HG03108 (cell line): ENCODE data around the gene SNAPC4.
A peak's percentile ranks its signal among the peaks of the same experiment; 100 is the strongest.

Experiments used
- ATAC-seq: cut with Tn5 transposase; IDR thresholded peaks from one replicate; pipeline ENCODE4 v1.9.1; 2021; ENCODE audit warnings: moderate library complexity; ENCODE audit not compliant: unreplicated experiment

The SNAPC4 gene

GRCh38 chr9:136372561-136373299, 27.2 kb downstream of the SNAPC4 start:
- no peak for ATAC-seq

DNA sequence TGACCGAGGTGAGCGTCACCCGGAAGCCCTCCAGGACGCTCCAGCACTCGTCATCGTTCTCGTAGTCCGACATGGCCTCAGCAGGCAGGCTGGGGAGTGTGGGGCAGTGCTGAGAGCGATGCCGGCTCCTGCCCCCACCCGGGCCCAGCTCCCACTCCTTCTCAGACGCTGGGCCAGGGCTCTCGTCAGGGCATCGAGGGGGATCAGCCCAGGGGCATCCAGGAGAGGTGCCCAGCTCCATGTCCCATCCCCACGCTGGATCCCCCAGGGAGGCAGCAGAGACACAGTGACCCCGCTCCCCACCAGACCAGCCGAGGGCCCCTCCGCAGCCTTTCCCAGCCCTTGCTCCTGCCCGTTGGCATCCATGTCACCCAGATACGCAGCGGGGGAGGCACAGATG, 28.0 kb downstream of the SNAPC4 start:
- no peak for ATAC-seq

DNA sequence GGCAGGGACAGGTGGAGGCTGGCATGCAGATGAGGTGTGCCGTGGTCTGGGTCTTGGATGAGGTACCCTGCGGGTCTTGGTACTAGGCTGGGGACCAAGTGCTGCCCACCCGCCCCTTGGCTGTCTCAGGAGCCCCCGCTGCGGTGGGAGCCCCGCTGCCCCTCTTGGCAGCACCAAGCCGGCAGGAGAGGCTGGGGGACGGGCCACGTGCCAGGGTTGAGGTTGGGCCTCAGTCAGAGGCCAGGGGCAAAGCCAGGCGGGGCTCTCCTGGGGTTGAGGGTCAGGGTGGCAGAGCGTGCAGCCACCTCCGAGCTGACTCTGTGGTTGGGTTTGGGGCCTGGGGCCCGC, 28.5 kb downstream of the SNAPC4 start:
- no peak for ATAC-seq

DNA sequence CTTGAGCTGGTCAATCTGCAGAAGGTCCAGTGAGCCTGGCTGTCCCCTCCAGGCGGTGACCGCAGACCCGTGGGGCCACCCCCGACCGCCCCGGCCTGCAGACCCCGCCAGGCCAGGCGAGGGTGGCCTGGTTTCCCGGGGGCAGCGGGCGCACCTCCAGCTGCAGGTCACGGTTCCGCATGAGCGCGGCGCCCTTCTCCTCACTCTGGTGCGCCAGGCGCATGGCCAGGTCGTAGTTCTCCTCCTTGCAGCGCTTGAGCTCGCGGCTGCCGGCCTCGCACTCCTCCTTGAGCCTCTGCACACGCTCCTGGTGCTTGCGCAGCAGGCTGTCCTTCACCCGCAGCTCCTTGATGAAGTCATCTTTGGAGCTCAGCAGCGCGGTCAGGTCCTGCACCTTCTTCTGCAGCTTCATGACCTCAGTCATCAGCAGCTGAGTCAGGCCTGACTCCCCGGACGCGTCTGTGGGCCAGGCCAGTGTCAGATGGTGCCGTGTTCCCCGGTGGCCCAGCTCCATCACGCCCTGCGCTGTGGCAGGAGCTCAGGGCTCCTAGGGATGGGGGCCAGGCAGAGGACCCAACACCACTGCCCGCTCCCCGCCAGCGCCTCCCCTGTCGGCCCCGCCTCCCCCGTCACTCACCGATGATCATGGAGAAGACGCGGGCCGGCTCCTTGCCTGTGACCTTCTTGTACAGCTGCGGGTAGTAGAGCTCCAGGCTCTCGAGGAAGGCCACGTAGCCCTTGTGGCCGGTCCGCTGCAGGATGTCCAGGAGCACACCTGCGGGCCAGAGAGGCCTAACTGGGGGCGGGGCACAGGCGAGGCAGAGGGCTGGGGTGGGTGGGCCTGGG, 29.1 kb downstream of the SNAPC4 start:
- ATAC-seq, result no peak

GRCh38 chr9:136370037-136370436, 29.9 kb downstream of the SNAPC4 start:
- ATAC-seq, result no peak

DNA sequence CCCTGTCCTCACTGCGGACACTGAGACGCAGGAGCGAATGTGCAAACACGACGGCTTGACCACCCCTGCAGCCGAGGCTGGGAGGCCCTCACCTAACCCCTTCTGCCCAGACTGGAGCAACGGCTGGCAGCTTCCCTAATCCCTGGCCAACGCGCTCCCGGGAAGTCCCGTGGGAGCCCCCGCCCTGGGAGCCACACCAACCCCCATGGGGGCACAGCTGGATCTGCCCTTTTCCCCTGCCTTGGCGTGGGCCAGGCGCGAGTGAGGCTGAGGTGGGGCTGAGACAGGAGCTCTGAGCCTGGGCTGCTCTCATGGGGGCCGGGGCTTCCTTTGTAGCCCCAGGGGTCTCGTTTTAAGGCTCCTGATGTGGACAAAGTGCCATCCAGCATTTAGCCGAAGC, 31.8 kb downstream of the SNAPC4 start:
- no peak for ATAC-seq

DNA sequence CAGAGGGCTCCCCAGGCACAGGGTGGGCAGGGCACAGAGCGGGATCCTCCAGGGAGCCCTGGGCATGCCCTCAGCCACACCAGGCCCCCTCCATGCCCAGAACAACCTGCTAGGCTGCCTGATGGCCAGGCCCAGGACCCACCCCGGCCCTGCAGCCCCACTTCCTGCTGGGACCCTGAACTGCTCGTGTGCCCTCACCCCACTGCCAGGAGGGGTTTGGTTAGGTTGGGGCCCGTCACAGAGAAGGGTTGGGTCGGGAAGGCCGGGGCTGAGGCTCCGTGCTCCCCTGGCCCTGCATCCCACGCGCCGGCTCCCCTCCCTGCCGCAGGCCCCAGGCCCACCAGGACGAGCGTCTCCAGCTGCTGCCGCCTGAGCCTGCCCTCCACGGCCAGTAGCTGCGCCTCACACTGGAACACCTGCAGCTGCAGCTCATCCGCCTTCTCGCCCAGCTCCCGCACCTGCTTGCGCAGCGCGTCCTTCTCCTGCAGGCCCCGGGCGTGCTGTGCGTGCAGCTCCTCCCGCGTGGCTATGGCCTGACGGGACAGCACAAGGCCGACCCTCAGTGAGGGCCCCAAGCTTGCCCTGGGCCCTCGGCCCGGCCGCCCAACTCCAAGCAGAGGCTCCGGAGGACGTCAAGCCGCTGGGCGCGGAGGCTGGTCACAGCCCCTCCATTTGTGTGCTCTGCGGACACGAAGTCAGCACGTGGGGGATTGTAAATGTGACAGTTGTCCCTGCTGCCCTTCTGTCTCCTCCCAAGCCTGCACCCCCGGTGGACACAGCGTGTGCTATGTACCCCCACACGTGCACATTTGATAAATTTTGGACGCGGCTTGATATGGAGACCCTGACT, 32.4 kb downstream of the SNAPC4 start:
- ATAC-seq, result no peak

DNA sequence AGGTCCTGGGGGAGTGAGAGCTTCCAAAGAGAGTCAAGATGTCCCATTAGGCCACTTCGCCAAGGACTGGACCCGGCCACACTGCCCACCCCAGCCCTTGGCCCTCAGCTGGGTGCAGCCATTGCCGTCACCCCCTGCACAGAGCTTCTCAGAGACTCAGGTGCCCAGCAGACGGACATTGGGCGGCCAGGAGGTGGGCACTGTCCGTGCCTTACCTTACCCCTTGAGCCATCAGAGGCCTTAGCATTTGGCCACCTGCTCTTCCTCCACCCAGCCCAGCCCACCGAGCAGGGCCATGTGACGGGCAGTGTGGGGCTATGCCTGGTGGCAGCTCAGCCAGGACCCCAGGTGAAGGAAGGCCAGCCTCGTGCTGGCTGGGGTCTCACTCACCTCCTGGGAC, 33.1 kb downstream of the SNAPC4 start:
- no peak for ATAC-seq

- ATAC-seq, result no peak
Measured at GRCh38 chr9:136365775-136366222, 34.2 kb downstream of the SNAPC4 start.

- no peak for ATAC-seq
Measured at GRCh38 chr9:136364942-136365774, 34.8 kb downstream of the SNAPC4 start.

DNA sequence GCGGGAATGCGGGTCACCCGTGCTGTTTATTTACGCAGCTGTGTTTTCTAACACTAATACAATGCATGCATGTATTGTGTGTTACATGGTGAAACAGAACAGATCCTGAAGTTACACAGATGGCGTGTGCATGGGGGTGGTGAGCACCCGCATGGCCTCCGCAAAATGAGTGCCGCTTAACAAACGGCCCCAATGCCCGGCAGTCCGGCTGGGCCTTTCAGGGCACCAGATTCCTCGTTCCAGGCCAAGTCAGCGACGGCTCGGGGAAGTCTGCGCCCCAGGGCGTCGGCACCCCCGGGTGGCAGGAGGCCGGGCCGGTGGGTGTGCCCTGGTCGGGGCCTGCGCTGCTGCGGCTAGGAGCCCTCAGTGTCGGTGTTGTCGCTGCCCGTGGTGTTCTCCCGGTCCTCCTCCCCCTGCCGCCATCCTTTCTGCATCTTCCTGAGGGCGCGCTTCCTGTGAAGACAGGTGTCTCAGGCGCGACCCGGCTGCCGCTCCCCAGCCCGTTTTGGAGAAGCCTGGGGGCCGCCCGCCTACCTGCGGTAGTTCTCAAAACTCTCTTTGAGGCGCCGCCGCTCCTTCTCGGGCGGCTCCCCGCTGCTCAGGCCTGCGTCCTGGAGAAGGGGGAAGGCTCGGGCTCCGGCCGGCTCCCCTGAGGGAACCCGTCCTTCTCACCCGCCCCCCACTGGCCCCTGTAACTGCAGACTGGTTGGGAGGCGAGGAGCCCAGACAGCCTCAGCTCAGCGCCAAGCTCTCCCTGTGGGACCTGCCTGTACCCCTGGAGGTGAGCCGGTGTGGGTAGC, 35.8 kb downstream of the SNAPC4 start:
- ATAC-seq, result no peak

DNA sequence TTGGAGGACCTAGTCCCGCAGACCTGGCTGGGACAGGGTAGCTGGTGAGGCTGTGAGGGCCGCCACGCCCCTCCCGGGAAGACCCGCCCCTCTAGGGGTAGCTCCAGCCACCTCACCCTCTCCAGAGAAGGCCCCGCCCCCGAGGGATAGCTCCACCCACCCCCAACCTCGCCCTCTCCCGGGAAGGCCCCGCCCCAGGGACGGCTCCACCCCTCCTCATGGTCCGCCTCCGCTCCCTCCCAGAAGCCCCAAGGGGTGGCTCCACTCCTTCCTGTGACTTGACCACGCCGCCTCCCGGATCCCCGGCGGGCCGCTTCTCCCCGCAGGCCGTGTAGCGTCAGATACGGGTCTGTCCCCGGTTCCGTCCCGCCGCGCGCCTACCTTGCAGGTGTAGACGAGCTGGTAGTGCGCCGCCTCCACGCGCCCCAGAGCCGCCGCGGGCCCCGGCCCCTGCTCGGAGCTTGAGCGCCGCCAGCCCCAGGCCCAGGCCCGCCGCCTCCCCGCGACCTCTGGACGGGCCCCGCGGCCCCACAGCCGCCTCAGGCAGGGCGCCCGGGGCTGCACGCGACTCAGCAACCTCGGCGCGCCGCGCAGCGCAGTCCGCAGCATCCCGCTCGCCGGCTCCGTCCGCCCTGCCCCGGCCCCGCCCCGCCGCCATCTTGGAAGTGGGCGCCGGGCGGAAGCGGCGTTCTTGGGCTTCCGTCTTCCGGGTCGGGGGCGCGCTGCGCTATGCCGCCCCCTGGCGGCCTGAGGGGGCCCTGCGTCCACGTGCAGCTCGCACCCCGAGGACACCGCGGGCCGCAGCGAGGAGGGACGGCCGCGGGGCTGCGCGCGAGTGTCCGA, 36.6 kb downstream of the SNAPC4 start, which contains the start of gene DNLZ:
DNLZ (minus strand) TSS at position 639 of the 843 bp plus-strand sequence; CDS start at position 609, 30 bp downstream.
- ATAC-seq, result peak; percentile 83

DNA sequence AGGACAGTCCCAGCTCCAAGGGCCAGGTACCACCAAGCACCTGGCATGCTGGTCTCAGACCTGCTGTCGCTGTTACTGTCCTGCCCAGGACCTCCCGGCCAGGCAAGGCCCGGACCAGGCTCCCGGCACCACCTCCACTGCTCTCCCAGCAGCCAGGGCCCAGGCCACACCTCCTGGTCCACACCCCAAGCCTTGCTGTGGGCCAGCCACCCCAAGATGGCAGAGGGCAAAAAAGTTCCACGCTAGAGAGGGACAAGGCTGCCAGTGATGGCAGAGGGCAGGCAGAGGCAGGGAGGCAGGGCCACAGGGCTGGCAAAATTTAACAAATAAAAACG, 37.6 kb downstream of the SNAPC4 start:
- no peak for ATAC-seq

- no peak for ATAC-seq
Measured at GRCh38 chr9:136361754-136362449, 38.1 kb downstream of the SNAPC4 start.

DNA sequence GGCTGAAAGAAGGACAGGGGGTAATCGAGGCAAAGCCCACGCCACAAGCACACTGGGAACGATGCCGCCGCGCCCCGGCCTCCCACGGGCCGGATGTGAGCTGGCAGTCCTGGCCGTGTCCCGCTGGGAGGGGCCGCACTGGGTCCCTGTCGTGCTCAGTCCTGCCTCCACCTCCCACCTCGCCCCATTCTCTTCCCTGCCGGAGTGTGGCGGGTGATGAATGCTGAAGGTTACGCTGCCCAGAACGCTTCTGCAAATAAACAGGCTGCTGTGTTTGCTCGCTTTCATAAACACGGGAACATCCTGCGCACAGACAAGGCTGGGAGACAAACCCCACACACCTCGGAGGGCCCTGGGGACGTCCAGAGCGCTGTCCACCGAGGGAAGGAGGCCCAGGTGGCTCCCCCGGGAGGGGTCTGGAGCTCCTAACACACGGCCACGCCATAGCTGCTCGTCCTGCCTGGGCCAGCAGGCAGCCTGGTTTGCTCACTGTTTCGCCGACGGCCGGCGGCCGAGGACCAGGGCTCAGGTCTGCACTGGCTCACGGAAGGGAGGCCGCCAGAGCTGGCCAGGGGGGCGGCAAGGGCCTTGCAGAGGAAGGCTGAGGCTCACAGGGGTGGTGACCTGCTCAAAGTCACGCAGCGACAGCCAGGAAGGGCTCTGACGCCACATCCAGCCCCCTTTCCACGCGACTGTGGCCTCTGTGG, 38.8 kb downstream of the SNAPC4 start:
- ATAC-seq, result no peak

- no peak for ATAC-seq
Measured at GRCh38 chr9:136359774-136360718, 39.9 kb downstream of the SNAPC4 start.
